ENCODE results near the gene CELF6.

GRCh38 chr15:72315706-72316370 lies 4.1 kb downstream of the CELF6 start:
- TF ChIP-seq CTCF (IDR thresholded peaks at IDR 0.05) (no peak), POLR2A (IDR thresholded peaks at IDR 0.05) (no peak)

Measured in lower leg skin (tissue), 3 donors.